Endometrial microvascular endothelial cells (primary cell): ENCODE data around the gene IGF1. TPM values are rescaled to one million over a fixed set of nuclear protein-coding genes. Genes with fewer than 3 reads are reported as not detected.

Experiments used
- in situ Hi-C: cut with HindIII; loops from 2 replicates; pipeline ENCODE4 v1.10.0; 2017; ENCODE audit warnings: low sequenced_read_pairs, low pct_unique_long_range_greater_than_20kb; ENCODE audit errors: inconsistent ontology term
- total RNA-seq: library from RNA; depleted of rRNA; stranded (reverse); fragments of >200 nt; gene quantifications from one replicate; pipeline ENCODE4 v1.2.3, GENCODE V29; 2015; ENCODE audit errors: inconsistent ontology term

The IGF1 gene
- total RNA-seq: not detected

GRCh38 chr12:102480406-102480805 lies at the start of gene IGF1:
Gene IGF1, minus strand, starts transcription at chr12:102480563. Its CDS starts 182 bp downstream, at chr12:102480381.
- in situ Hi-C loops: no loop called here

DNA sequence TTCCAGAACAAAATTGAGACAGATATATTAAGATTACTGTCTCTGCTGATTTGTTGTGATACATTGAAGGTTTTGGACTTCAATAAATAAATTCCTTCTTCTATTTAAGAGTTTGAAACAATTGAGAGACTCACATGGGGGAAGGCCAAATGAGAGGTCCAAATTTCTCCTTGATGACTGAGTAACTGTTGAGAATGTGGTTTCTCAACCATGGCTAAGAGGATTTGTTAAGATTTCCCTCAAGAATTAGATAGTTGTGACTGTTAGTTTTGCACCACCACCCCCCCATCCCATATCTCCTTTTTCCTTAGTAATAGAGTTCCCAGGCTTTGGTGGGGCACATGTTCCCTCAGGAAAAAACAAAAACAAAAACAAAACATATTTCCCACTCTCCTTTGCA lies 47.7 kb upstream of the IGF1 start:
- in situ Hi-C loops: no loop called here

GRCh38 chr12:102527171-102527720 lies 46.9 kb upstream of the IGF1 start:
- in situ Hi-C loops: no loop called here

DNA sequence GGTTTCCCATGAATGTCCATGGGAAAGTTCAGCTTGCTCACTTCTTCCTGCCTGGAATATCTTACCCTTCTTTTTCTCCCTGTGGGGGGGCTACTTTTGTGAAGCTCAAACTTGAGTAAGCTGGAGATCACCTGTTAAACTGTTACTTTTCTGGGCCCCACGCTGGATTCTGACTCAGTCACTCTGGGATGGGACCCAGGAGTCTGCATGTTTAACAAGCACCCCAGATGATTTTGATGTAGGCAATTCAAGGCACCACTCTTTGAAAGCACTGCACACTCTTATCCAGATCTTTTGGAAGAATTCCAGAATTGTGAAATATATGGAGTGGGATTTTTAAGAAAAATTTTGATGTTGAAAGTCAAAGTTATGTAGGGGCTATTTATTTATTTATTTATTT lies 46.3 kb upstream of the IGF1 start:
- in situ Hi-C loops: no loop called here

DNA sequence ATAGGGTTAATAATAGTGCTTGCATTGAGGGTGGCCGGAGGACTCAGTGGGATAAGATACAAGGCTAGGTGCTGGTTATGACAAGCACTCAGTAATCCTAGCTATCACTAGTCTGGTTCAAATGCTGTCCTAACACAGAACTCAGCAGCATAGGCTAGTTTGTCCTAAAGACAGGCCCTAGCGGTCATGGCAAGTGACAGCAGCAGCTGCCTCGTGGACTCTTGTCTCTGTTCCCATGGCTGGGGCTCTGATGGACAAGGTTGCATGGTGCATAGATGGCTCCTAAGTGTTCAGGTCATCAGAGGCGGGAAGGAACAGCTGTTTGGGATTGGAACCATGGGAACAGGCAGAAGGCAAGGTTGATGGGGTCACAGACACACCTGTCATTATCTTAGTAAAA lies 42.4 kb upstream of the IGF1 start:
- in situ Hi-C loops: no loop called here

GRCh38 chr12:102521662-102522277 lies 41.4 kb upstream of the IGF1 start:
- in situ Hi-C loops: no loop called here

DNA sequence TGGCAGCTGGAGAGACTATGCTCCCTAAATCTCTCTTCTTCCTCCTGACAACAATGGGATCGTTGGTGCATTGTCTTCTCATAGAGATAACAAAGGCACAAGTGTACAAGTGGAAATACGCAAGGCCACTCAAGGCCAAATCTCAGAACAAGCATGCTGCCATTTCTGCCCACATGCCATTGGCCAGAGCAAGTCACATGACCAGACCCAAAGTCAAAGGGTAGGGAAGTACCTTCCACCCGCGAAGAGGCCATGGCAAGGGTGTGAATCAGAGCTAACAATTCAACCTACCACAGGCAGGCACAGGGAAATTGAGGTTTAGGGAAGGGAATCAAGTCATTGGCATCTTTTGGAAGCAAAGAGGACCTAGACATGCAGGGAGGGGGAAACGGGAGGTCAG lies 38.5 kb upstream of the IGF1 start:
- in situ Hi-C loops: no loop called here

DNA sequence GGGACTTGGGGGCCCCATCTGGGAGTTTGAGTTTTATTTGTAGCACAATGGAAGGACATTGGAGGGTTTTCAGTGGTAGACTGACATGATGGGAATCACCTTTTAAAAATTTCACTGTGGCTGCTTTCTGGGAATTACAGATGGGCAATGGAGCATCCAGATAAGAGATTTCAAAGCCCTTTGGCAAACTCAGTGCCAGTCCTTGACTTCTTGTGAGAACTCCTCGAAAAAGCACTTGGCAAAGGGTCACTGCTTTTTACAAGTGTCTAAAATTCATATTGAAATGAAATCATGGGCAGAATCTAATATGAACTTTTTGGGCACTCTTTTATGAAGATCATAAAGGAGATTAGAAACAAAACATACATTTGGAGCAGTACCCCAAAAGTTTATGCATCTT lies 34.3 kb upstream of the IGF1 start:
- in situ Hi-C loops: no loop called here

DNA sequence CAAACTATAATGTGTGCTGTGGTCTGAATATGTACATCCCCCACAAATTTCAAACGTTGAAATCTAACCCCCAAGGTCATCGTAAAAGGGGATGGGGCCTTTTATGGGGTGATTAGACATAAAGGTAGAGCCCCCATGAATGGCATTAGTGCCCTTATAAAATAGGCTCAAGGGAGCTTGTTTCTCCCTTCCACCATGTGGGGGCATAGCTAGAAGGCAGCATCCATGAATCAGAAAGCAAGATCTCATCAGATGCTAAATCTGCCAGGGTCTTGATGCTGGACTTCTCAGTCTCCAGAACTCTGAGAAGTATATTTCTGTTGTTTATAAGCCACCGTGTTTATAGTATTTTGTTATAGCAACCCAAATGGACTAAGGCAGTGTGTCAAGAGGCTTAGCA lies 33.4 kb upstream of the IGF1 start:
- in situ Hi-C loops: no loop called here

DNA sequence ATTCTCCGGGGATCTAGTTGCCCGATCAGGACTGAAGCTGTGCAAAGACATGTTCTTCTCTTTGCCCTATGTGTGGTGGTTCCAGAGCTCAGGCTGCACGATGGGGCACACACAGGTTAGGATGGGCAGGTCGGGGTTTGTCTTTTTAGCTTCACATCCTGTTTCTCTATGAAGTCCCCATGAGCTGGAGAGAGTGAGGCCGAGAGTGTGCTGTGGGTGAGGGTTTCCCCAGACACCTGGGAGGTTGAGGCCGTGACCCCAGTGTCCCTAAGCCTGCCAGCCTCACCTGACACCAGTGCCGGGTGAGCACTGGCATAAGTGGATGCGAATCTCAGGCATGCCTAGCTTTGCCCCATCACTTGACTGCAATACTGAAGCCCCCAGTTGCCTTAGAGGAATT lies 32.9 kb upstream of the IGF1 start:
- in situ Hi-C loops: no loop called here

DNA sequence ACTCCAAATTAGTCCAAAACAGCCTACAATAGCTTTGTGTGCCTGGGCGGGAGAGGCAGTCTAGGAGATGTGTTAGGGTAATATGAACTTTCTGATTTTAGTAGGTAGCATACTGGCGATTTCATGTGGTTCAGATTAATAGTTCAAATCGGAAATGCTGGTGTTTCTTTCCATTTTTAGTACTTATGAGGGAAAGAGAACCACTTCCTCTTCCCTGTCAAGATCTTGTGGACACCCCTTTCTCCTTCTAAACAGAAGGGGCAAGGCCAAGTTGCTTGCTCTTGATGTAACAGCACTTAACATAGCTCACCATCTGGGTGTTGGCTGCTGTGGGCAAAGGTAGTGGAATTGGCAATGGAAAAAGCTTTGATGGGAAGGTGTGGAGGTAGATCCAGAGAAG lies 32.2 kb upstream of the IGF1 start:
- in situ Hi-C loops: no loop called here

DNA sequence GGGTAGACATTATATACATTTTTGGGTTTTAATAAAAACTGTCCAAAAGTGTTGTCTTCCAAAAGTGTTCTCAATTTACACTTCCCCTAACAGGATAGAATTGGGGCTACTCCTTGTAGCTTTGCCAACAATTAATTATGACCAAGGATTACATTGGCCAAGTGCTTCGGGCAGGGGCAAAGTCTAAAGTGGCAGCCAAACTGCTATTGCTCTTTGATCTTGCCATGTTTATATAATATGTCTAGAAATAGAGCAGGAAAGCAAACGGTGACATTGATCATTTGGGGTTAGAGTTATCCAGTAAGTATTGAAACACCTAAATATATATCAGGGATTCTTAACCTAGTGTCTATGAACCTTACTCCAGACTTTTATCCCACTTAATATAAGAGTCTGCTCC lies 31.2 kb upstream of the IGF1 start:
- in situ Hi-C loops: no loop called here

DNA sequence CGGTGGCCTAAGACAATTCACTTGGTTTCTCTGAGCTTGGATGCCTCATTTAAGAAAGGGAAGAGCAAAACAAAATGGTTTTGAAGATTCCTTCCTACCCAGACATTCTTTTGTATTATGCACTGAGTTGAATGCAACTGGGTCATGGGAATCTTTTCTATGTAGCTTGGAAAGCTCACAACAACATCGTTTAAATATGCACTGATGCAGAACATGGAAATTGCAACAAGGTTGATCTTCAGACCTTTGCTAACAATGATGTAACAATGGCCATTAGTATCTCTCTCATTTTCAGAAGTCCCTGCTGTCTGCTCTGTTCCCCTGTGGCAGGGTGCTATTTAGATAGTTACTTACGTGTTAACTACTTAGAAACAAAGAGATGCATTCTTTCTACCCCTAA lies 30.1 kb upstream of the IGF1 start:
- in situ Hi-C loops: no loop called here

GRCh38 chr12:102510031-102510430 lies 29.7 kb upstream of the IGF1 start:
- in situ Hi-C loops: no loop called here

DNA sequence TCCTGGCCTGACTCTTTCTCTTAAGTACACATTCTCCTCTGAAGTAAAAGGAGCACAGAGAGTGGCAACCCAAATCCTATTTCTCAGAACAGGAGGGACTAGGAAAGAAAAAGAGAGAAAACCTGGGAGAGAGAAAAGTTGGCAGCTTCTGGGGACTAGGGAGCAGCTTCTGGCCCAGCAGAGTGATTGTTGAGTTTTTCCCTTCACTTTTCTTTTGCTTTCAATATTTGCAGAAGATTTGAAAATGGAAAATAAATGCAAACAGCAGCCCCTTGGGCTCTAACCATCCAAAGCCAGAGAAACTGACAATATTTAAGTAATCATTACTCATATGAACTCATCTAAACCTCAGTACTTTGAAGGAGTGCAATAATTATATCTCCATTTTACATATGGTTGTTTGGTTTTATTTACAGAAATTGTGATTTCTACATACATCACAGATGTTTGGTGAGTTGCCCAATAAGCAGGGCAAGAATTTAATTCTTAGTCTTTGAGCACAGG lies 28.8 kb upstream of the IGF1 start:
- in situ Hi-C loops: no loop called here

DNA sequence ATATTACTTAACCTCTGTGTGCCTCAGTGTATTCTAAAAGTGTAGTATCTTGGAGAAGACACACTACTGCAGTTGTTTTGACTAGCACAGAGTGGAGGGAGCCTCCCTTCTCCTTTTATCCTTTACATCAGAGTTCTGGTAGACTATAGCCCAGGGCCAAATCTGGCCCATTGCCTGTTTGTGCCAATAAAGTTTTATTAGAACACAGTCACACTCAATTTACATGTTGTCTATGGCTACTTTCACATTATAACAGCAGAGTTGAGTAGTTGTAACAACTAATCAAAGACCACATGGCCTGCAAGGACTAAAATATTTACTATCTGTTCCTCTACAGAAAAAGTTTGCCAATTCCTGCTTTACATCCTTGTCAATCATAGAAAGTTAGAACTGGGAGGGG lies 27.7 kb upstream of the IGF1 start:
- in situ Hi-C loops: no loop called here

DNA sequence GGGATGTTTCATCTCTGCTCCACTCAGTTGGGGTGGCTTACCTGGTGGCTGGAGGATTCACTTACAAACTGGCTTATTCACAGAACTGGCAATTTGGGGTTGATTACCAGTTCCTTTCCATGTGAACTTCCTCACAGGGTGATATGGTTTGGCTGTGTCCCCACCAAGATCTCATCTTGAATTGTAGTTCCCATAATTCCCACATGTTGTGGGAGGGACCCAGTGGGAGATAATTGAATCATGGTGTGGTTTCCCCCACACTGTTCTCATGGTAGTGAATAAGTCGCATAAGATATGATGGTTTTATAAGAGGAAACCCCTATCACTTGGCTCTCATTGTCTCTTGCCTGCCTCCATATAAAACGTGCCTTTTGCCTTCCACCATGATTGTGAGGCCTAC lies 26.9 kb upstream of the IGF1 start:
- in situ Hi-C loops: no loop called here

GRCh38 chr12:102504871-102505270 lies 24.5 kb upstream of the IGF1 start:
- in situ Hi-C loops: no loop called here

GRCh38 chr12:102504280-102504679 lies 23.9 kb upstream of the IGF1 start:
- in situ Hi-C loops: no loop called here

- in situ Hi-C loops: no loop called here
Observed at GRCh38 chr12:102503831-102504230, 23.5 kb upstream of the IGF1 start.
